ENCODE data around the gene CAPN9. TPM values are rescaled to one million over a fixed set of nuclear protein-coding genes. Genes with fewer than 3 reads are reported as not detected.

The CAPN9 gene
- total RNA-seq, 2 donors from 2014 or later: 1.2 TPM; not detected in 1

- TF ChIP-seq CTCF (IDR thresholded peaks at IDR 0.05): no peak
- peaks cover 0 to 11% of the 10 kb centered on the region in 2 donors for H3K4me1 ChIP-seq (ENCODE audit: control insufficient read depth in 1 of 2, low read depth in 2 of 2)
- H3K27ac ChIP-seq: no peak overlapping the region
- no peaks in the 10 kb centered on the region for H3K36me3 ChIP-seq
- no peaks in the 10 kb centered on the region for H3K27me3 ChIP-seq (replicated peaks; ENCODE audit: insufficient read depth)
- ATAC-seq (ENCODE audit: insufficient number of reproducible peaks, low FRiP score, low read depth) (no peak), DNase-seq (ENCODE audit: low spot score) (no peak)
- H3K4me3 ChIP-seq: no peak overlapping the region
- no peaks in the 10 kb centered on the region for H3K9me3 ChIP-seq
These were observed 38.3 kb upstream of the CAPN9 start for GRCh38 chr1:230708631-230709580.

- Histone ChIP-seq H3K9me3 (no peaks in the 10 kb centered on the region), H3K36me3 (no peaks in the 10 kb centered on the region), H3K27ac (no peak overlapping the region), H3K27me3 (replicated peaks; ENCODE audit: insufficient read depth) (no peaks in the 10 kb centered on the region), H3K4me1 (ENCODE audit: control insufficient read depth in 1 of 2, low read depth in 2 of 2) (peaks cover 0 to 20% of the 10 kb centered on the region in 2 donors), H3K4me3 (no peak overlapping the region)
- no peak for TF ChIP-seq CTCF (IDR thresholded peaks at IDR 0.05)
- ATAC-seq (ENCODE audit: insufficient number of reproducible peaks, low FRiP score, low read depth): no peak
- DNase-seq (ENCODE audit: low spot score): no peak
These were observed 37.3 kb upstream of the CAPN9 start for GRCh38 chr1:230709619-230710542.

GRCh38 chr1:230710543-230710904 lies 36.7 kb upstream of the CAPN9 start:
- ATAC-seq (ENCODE audit: insufficient number of reproducible peaks, low FRiP score, low read depth) (no peak), DNase-seq (ENCODE audit: low spot score) (no peak)
- Histone ChIP-seq H3K9me3 (no peaks in the 10 kb centered on the region), H3K36me3 (no peaks in the 10 kb centered on the region), H3K4me3 (no peak overlapping the region), H3K4me1 (ENCODE audit: control insufficient read depth in 1 of 2, low read depth in 2 of 2) (peaks cover 0 to 20% of the 10 kb centered on the region in 2 donors), H3K27me3 (replicated peaks; ENCODE audit: insufficient read depth) (no peaks in the 10 kb centered on the region), H3K27ac (no peak overlapping the region)
- no peak for TF ChIP-seq CTCF (IDR thresholded peaks at IDR 0.05)

GRCh38 chr1:230711245-230711644 lies 35.9 kb upstream of the CAPN9 start:
- ATAC-seq (ENCODE audit: insufficient number of reproducible peaks, low FRiP score, low read depth): no peak
- H3K27ac ChIP-seq: no peak overlapping the region
- no peak overlapping the region for H3K4me3 ChIP-seq
- H3K36me3 ChIP-seq: no peaks in the 10 kb centered on the region
- no peaks in the 10 kb centered on the region for H3K9me3 ChIP-seq
- DNase-seq (ENCODE audit: low spot score): no peak
- H3K27me3 ChIP-seq (replicated peaks; ENCODE audit: insufficient read depth): no peaks in the 10 kb centered on the region
- no peak for TF ChIP-seq CTCF (IDR thresholded peaks at IDR 0.05)
- H3K4me1 ChIP-seq (ENCODE audit: control insufficient read depth in 1 of 2, low read depth in 2 of 2): peaks cover 0 to 20% of the 10 kb centered on the region in 2 donors

DNA sequence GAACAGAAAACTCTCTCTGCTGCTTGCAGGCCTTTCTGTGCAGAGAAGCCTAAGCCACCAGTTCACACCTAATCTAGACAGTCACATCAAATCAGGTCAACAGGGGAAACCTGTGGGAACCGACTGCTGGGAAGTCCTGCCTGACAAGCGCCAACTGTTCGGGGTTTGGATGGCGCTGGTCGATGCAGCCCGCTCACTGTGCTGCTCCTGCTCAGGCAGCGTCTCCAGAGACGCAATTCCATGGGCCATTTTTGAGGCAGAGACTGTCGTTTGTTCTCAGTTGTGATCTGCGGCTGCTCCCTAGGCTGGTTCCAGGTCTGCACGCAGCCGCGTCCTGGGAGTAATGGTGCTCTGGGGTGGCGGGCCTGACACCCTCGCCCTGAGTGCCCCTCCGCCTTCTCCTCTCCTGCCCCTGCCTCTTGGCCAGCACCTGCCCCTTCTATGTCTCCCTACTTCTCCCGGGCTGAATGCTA lies 34.7 kb upstream of the CAPN9 start:
- H3K9me3 ChIP-seq: no peaks in the 10 kb centered on the region
- H3K4me3 ChIP-seq: no peak overlapping the region
- H3K27ac ChIP-seq: no peak overlapping the region
- ATAC-seq (ENCODE audit: insufficient number of reproducible peaks, low FRiP score, low read depth) (no peak), DNase-seq (ENCODE audit: low spot score) (no peak)
- H3K36me3 ChIP-seq: no peaks in the 10 kb centered on the region
- H3K27me3 ChIP-seq (replicated peaks; ENCODE audit: insufficient read depth): no peaks in the 10 kb centered on the region
- TF ChIP-seq CTCF (IDR thresholded peaks at IDR 0.05): no peak
- H3K4me1 ChIP-seq (ENCODE audit: control insufficient read depth in 1 of 2, low read depth in 2 of 2): peaks cover 0 to 20% of the 10 kb centered on the region in 2 donors
